Stimulated activated naive CD8-positive, alpha-beta T cell treated with anti-CD3 and anti-CD28 coated beads, Interleukin-15, amount 100 ng/mL, for 72 hours (primary cell): ENCODE measurements around the gene ZNF782.

Experiments
- ATAC-seq: fragments of 150-1000 bp; cut with Tn5 transposase; 2 replicates; pipeline ENCODE4 v1.10.0; 2021; ENCODE audit warnings: mild to moderate bottlenecking, moderate library complexity
- DNase-seq, 2 donors: peaks; one replicate each; pipeline ENCODE4 v3.0.0; 2021 to 2022
- H3K27ac Mint-ChIP-seq, 2 donors: one replicate each; pipeline ENCODE4 v1.8.0; 2022; ENCODE audit warnings: mild to moderate bottlenecking in 2 of 2, mixed read lengths in 2 of 2, moderate library complexity in 2 of 2
- H3K27me3 Mint-ChIP-seq: one replicate; pipeline ENCODE4 v1.8.0; 2022; ENCODE audit warnings: mixed read lengths
- H3K4me1 Mint-ChIP-seq: one replicate; pipeline ENCODE4 v1.8.0; 2022; ENCODE audit warnings: mild to moderate bottlenecking, mixed read lengths
- H3K4me3 Mint-ChIP-seq, 2 donors: one replicate each; pipeline ENCODE4 v1.8.0; 2022; ENCODE audit warnings: mild to moderate bottlenecking in 2 of 2, mixed read lengths in 2 of 2, moderate library complexity in 1 of 2
- H3K9me3 Mint-ChIP-seq, 2 donors: one replicate each; pipeline ENCODE4 v1.8.0; 2022; ENCODE audit warnings: mixed read lengths in 2 of 2

Gene ZNF782

GRCh38 chr9:96777426-96777864 is 76.9 kb downstream of the ZNF782 start:
- peak overlapping the region; percentile 99 for H3K27ac Mint-ChIP-seq
- peak; percentile 71 for ATAC-seq

GRCh38 chr9:96771124-96771523 is 83.2 kb downstream of the ZNF782 start:
- no peak overlapping the region for H3K27ac Mint-ChIP-seq
- H3K9me3 Mint-ChIP-seq = peaks cover 26 to 37% of the 10 kb centered on the region in 2 donors
- DNase-seq (no peak), ATAC-seq (no peak)
- no peaks in the 10 kb centered on the region for H3K27me3 Mint-ChIP-seq
- no peak overlapping the region for H3K4me3 Mint-ChIP-seq
- H3K4me1 Mint-ChIP-seq = peaks cover 4% of the 10 kb centered on the region

More at GRCh38 chr9:96777426-96777864, 76.9 kb downstream of the ZNF782 start:
- Mint-ChIP-seq H3K9me3 (peaks cover 7 to 12% of the 10 kb centered on the region in 2 donors), H3K4me3 (peak overlapping the region; percentile 97 to 98), H3K27me3 (no peaks in the 10 kb centered on the region), H3K4me1 (peaks cover 40% of the 10 kb centered on the region)
- no peak for DNase-seq

GRCh38 chr9:96769989-96770388 is 84.3 kb downstream of the ZNF782 start:
- H3K4me1 Mint-ChIP-seq = no peaks in the 10 kb centered on the region
- ATAC-seq (no peak), DNase-seq (no peak)
- H3K4me3 Mint-ChIP-seq = no peak overlapping the region
- peaks cover 29 to 37% of the 10 kb centered on the region in 2 donors for H3K9me3 Mint-ChIP-seq
- no peak overlapping the region for H3K27ac Mint-ChIP-seq
- no peaks in the 10 kb centered on the region for H3K27me3 Mint-ChIP-seq
